Amygdala (tissue), 56 donors: ENCODE measurements around the gene VPS13A.
"Not testable (repeated sequence)": the region's sequence is repeated elsewhere in the genome, so short reads cannot be mapped to it uniquely, and the experiment has no call there.

Experiments used
- DNase-seq, 56 donors: peaks; one replicate each; lab custom pipeline; 2025; lab: John Stamatoyannopoulos, UW

Gene VPS13A

DNA sequence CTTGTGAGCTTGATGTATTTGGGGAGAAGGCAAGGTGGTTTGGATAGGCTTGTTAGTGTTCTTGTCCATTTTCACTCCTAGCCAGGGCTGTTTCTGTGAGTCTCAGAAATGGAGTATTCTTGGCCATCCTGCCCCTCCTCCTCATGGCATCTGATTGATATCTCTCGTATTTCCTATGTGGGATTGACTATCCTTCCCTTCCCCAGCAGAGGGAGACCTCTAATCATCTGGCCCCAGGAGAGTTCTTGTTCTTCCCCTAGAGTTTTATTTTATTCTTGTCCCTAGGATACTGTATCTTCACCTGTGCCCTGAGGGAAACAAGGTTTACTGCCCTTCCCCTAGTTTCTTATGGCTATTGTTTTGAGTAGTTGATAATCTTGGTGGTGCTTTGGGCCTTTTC lies 114.4 kb downstream of the VPS13A start:
- no peak for DNase-seq

DNA sequence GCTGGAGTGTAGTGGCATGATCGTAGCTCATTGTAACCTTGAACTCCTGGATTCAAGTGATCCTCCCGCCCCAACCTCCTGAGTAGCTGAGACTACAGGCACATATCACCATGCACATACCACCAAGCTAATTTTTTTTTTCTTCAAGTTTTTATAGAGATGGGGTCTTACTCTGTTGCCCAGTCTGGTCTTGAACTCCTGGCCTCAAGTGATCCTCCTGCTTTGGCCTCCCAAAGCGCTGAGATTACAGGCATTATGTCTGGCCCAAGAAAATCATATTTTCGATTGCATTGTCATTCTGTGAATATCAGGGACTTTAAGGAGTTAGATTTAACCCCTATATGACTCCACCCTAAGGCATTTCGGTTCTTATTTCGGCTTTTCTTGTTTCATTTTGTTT lies 116.6 kb downstream of the VPS13A start:
- no peak for DNase-seq

DNA sequence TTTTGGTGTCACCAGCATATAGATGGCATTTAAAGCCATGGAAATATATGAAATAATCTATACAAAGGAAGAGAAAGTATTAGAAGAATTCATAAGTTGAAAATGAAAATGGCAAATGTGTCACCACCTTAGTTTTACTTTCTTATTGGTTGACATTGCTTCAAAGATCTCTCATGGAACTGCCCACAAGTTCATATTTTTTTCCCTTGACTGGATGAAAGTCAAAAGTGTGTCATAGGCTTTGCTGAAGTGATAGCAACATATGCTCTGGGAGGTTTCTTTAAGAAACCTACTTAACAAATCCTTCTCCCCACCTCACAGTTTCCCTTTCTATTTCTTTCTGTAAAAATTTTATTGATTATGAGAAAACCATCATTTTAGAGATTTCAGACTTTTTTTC lies 127.2 kb downstream of the VPS13A start:
- DNase-seq = no peak

DNA sequence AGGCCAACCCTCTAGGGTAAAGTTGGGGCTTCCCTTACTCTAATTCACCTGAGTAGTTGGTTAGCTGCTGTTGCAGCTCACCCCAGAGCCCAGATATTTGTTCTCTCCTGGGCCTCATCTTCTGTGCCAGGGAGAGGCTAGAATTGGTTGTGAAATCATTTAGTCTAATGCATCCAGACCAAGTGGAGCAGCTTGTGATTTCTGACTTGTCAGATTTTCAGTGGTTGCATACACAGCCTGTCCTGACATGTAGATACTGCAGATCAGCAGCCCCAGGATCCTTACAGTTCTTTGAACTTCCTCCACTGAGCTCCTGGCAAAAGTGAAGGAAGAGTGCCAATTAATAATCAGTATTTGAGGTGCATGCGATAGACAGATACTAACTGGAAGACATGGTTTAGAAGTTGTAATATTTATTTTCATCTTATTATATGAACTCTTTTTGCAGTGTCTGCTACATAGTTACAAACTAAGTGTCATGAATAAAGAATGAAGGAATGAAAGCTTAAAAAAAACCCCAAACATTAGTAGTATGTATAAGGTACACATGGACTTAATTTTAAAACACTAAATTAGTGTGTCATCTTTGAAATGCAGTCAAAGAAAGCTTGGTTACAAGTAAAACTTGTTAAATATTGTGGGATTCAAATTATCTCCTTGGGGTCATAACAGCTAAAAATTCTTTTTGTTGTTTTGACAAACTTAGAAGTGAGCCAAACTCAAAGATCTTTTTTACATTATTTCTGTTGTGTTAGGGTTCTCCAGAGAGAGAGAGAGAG lies 128.5 kb downstream of the VPS13A start:
- no peak for DNase-seq

DNA sequence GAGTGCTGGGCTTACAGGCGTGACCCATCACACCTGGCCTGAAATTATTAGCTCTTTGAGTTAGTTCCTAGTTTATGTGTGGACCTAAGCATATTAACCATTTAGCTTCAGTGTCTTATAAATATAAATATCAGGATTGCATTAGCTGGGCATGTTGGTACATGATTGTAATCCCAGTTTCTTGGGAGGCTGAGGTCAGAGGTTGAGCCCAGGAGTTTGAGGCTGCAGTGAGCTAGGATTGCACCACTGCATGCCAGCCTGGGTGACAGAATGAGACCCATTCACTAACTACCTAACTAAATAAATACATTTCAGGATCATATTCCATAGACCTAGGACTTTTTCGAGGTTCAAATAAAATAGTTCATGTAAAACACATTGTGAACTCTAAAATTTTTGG lies 129.8 kb downstream of the VPS13A start:
- no peak for DNase-seq

DNA sequence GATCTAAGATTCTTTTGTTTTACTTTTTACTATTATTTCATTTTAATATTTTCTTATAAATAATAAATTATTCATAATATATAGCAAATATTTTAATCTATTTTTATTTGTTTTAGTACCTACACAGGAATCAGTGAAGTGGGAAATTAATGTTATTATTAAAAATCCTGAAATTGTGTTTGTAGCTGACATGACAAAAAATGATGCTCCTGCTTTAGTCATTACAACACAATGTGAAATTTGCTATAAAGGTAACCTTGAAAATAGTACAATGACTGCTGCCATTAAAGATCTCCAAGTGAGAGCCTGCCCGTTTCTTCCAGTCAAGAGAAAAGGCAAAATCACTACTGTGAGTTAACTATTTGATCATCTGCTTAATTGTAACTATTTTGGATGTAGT lies 138.7 kb downstream of the VPS13A start:
- DNase-seq = no peak

DNA sequence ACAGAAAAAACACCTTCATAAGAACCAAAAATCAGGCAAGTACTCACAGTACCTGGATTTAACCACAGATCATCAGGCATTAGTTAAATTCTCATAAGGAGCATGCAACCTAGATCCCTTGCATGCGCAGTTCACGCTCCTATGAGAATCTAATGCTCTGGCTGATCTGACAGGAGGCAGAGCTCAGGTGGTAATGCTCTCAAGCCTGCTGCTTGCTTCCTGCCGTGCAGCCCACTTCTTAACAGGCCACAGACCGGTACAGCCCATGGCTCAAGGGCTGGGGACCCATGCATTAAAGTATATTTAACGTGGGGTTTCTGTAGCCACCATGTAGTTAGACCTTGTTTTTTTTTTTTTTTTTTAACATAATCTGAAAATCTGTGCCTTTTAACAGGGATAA lies 147.7 kb downstream of the VPS13A start:
- no peak for DNase-seq

DNA sequence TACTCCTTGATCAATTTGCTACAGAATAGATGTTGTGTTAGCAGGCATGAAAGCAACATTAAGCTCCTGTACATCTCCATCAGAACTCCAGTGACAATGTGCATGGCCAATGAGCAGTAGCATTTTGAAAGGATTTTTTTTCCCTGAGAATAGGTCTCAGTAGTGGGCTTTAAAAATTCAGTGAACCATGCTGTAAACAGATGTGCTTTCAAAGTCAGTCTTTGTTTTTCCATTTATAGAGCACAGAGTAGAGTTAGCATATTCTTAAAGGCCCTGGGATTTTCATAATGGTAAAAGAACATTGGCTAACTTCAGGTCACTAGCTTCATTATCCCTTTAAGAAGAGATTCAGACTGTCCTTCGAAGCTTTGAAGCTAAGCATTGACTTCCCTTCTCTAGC lies 150.8 kb downstream of the VPS13A start:
- DNase-seq = no peak

DNA sequence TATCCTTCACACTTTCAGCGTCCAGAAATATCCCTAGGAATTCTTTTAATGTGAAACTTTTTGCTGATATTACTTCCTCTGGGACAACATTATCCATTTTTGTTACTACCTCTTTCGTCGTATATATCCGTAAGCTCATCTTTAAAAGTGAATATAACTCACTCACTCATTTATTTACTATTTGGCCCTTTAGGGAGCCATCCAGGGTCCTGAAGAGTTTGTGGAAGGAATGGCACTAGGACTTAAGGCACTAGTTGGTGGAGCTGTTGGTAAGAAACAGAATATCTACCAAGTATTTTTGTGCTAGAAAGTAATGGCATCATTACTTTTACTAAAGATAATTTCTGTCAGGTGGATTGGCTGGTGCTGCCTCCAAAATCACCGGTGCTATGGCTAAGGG lies 192.7 kb downstream of the VPS13A start:
- no peak for DNase-seq

DNA sequence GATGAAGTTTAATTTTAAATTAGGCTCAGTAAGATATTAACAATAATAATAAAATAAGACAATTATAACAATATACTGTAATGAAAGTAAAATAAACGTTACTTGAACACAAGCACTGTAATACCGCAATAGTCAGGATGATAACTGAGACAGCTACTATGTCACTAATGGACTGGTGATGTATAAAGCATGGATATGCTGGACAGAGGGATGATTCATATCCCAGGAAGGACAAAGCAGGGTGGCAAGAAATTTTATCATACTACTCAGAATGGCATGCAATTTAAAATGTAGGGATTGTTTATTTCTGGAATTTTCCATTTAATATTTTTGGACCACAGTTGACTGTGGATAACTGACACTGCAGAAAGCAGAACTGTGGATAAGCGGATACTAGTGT lies 196.9 kb downstream of the VPS13A start:
- DNase-seq = no peak

DNA sequence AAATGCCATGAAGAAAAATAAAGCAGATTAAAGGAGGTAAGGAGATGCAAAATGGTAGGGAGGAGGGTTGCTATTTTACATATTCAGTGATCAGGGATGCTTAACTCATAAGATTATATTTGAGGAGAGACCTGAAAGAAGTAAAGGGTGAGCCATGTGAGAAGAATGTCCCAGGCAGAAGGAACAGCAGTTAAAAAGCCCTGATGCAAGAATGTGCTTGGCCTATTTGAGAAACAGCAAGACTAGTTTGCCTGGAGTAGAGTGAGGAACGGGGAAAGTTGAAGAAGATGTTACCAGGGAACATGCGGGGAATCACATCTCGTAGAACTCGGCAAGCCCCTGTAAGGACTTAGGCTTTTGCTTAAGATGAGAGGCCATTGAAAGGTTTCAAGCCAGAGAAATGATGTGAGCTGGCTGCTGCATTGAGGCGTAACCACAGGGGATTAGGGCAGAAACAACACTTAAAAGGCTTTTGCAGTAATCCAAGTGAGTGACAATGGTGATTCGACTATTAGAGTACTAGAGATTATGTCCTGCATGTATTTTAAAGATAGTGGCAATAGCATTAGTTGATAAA lies 198.7 kb downstream of the VPS13A start:
- DNase-seq = no peak

DNA sequence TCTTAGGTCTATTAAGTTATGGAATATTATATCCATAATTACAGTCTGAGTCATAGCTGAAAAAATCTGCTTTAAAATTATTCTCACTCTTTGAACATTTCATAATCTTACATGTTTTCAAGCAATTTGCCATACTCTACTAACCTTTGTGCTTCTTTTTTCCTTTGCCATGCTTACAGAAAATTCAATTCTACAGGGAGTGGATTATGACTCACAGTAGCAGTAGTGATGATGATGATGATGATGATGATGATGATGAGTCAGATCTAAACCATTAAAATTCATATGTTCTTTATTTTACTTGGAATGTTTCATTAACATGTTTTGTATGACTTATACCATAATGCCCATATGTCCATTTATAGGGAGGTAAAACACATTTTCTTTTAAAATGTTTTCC lies 207.1 kb downstream of the VPS13A start:
- no peak for DNase-seq

DNA sequence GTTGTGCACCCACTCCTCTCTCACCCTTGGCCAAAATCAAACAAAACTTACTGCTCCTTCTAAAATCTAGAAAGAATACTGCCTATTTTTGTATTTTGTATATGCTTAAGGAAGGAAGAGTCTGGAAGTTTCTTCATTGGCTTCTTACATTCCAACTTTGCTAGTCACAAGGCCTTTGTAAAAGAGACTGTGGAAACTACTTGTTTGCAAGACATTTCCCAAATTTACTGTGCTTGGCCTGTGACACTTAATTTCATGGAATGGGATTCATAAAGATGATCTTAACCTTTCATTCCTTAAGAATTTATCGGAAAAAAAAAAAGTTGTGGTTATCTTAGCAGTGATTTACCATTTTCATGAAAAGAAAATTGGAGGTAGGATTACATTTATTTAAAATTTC lies 208.9 kb downstream of the VPS13A start:
- no peak for DNase-seq

DNA sequence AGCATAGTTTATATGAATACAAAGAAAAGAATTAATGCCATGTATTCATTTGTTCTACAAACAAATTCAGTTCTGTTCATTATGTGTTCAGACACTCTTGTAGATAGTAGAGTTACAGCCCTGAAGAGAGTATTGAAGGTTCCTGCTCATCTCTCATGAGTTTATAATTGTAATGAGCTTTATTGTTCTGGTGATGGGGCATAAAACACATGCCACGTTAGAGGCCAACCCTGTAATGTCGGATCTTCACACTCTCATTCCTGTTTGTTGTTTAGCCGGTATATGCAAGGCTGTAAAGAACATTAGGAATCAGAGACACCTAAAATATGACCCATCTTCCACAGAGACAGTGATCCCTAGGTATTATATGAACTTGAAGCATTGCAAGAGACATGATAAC lies 214.5 kb downstream of the VPS13A start:
- DNase-seq = no peak

DNA sequence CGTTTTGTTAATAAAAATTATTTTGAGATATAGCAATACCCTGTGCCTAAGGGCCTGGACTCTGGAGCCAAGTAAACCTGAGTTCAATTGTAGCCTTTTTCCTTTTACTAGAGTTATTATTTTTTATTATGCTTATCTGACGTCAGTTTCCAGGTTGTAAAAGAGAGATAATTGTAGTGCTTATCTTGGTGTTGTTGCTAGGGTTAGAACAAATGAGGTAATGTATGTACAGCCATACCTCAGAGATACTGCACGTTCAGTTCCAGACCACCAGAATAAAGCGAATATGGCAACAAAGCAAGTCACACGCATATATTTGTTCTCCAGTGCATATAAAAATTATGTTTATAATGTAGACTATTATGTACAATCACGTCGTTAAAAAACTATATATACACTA lies 215.0 kb downstream of the VPS13A start:
- DNase-seq = no peak

DNA sequence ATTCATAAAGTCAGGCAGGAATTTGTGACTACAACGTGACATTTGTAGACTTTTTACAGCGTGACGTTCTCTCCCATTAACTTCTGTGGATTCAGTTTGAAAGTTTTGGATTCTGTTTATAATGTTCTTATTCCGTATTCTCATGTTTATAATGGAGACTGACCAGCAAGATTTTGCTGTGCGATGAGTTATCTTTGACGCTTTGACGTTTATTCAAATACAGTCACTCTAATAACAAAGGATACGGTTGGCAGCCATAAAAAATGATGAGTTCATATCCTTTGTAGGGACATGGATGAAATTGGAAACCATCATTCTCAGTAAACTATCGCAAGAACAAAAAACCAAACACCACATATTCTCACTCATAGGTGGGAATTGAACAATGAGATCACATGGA lies 221.2 kb downstream of the VPS13A start:
- DNase-seq = not testable (repeated sequence)

DNA sequence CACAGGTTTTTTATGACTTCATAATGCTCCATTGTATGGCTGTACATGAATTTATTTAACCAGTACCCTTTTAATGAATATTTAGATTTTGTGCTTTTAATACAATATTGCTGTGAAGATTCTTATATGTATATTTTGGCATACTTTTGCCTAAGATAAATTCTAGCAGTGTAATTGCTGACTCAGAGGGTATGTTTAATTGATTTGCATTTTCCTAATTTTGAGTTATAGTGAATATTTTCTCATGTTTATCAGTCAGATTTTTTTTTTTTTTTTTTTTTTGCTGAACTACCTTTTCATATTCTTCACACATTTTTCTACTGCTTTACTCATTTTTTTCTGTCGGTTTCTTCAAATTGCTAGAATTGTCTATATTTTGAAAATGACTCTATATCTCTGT lies 222.6 kb downstream of the VPS13A start:
- DNase-seq = no peak

DNA sequence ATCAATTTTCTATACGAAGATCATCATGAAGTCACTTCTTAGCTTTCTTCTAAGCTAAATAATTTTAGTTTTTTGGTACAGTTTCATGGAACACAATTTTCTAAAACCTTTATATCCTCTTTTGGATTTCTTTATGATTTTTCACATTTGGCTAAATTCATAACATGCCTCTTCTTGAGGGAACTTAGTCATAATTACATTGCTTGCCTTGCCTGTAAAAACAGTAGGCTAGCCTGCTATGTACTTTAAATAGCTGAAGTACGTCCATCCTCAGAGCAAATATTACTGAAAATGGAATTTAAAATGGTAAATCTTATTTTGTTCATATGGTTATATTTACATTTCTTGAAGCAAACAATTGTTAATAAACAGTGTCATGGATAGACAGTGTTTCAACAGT lies 225.0 kb downstream of the VPS13A start:
- no peak for DNase-seq

DNA sequence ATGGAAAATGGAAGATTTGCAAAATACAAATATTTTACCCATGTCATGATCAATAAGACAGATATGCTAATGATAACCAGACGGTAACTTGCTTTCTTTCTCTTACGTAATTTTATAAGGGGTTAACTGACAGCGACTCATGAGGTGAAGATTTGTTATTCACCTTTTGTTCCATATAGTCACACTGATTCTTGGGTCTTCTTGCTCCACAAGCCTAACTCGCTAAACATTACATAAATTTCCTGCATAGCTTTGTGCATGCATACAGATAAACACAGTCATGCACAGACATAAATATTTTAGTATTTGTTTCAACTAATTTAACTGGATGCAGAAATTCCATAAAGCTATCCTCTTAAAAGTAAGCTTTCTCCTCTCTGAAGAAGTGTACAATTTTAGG lies 225.9 kb downstream of the VPS13A start:
- DNase-seq = no peak

DNA sequence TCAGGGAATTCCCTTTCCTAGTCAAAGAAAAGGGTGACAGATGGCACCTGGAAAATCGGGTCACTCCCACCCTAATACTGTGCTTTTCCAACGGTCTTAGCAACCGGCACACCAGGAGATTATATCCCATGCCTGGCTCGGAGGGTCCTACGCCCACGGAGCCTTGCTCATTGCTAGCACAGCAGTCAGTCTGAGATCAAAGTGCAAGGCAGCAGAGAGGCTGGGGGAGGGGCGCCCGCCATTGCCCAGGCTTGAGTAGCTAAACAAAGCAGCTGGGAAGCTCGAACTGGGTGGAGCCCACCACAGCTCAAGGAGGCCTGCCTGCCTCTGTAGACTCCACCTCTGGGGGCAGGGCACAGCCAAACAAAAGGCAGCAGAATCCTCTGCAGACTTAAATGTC lies 231.2 kb downstream of the VPS13A start:
- not testable (repeated sequence) for DNase-seq

DNA sequence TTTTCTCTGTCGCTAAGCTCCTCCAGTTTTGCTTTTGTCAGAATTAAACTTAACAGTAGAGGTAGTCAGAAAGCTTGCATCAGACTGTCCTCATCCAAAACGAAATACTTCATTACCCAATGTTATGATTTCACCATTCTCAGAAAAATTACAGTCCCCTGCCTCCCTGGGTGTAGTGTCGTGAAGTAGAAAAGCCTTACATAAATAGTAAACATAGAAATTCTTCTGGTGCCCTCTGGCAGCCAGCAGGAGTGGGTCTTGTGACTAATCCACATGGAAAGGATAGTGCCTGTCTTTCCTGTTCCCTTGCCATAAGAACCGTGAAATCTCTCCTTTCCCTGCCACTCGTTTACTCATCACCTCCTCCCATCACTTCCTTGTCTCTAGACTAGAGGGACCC lies 240.2 kb downstream of the VPS13A start:
- no peak for DNase-seq

DNA sequence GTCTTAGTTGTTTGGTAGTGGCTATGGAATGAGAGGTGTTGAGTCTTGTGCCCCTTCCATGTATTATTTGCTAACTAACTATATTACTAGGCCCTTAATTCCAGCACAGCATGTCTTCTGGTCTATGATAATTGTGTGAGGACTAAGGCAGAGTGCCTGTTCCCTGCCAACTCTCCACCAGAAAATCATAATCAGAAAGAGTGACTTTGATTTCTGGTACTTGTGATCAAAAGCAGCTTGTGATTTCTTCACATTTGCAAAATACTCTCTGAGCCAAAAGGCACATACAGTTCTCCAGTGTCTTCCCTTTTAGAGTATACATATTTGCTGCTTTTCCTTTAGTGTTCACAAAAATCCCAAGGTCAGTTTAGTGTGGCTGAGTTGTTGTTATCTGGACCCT lies 240.9 kb downstream of the VPS13A start:
- no peak for DNase-seq

DNA sequence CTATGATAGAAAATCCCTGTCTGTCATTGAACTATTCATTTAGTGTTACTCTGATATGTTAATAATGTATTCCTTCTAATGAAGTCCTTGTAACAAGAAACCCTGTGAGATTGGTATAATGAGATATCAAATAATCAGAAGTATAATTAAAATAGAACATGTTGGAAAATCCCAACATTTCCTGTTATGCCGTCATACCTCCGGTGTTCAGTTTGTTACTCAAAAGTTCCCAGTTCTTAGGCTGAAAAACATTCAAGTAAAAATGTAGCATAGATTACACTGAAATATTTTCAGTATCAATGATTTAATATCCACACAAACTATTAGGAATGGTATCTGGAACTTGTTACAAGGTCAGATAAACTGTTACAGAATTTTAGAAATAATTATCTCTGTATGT lies 243.3 kb downstream of the VPS13A start:
- no peak for DNase-seq
